WERI-Rb-1 (cell line): ENCODE measurements around the gene GPRIN3.

Experiments used
- DNase-seq: peaks from one replicate; pipeline ENCODE4 v3.0.0-alpha.2; 2020
- H3K27ac ChIP-seq: fragments of 250-450 bp; sonication (Bioruptor Pico); 2 replicates; pipeline ENCODE4 v1.5.1; 2020; ENCODE audit warnings: mild to moderate bottlenecking, moderate library complexity
- H3K27me3 ChIP-seq: fragments of 250-450 bp; sonication (Bioruptor Pico); 2 replicates; pipeline ENCODE4 v1.5.1; 2021; ENCODE audit warnings: mild to moderate bottlenecking, low read depth, moderate library complexity; ENCODE audit not compliant: insufficient read depth, severe bottlenecking
- H3K36me3 ChIP-seq: fragments of 250-450 bp; sonication (Bioruptor Pico); 2 replicates; pipeline ENCODE4 v1.5.1; 2020; ENCODE audit warnings: mild to moderate bottlenecking, moderate library complexity
- H3K4me3 ChIP-seq: 2 replicates; pipeline ENCODE4 v1.5.1; 2011; ENCODE audit warnings: low read depth, mild to moderate bottlenecking, control low read depth, low read length
- H3K9me3 ChIP-seq: fragments of 250-450 bp; sonication (Bioruptor Pico); 2 replicates; pipeline ENCODE4 v1.5.1; 2021; ENCODE audit warnings: mild to moderate bottlenecking, moderate library complexity; ENCODE audit not compliant: severe bottlenecking
- CTCF ChIP-seq: IDR thresholded peaks from 2 replicates; pipeline ENCODE4 v1.5.1; 2011; ENCODE audit warnings: low read depth, mild to moderate bottlenecking, control low read depth, inconsistent platforms, low read length

GPRIN3 gene

GRCh38 chr4:89347363-89348025 is 39.9 kb upstream of the GPRIN3 start:
- H3K27ac ChIP-seq: no peak overlapping the region
- no peak for TF ChIP-seq CTCF
- no peak overlapping the region for H3K4me3 ChIP-seq
- DNase-seq: no peak
- peaks cover 19% of the 10 kb centered on the region for H3K9me3 ChIP-seq
- no peaks in the 10 kb centered on the region for H3K36me3 ChIP-seq
- H3K27me3 ChIP-seq: no peaks in the 10 kb centered on the region

GRCh38 chr4:89344571-89344970 is 37.0 kb upstream of the GPRIN3 start:
- H3K27ac ChIP-seq: no peak overlapping the region
- DNase-seq: no peak
- peaks cover 19% of the 10 kb centered on the region for H3K9me3 ChIP-seq
- H3K36me3 ChIP-seq: no peaks in the 10 kb centered on the region
- TF ChIP-seq CTCF: no peak
- H3K27me3 ChIP-seq: no peaks in the 10 kb centered on the region
- H3K4me3 ChIP-seq: no peak overlapping the region

- Histone ChIP-seq H3K4me3 (no peak overlapping the region), H3K27me3 (no peaks in the 10 kb centered on the region), H3K36me3 (no peaks in the 10 kb centered on the region), H3K27ac (no peak overlapping the region), H3K9me3 (no peaks in the 10 kb centered on the region)
- no peak for DNase-seq
- TF ChIP-seq CTCF: no peak
Measured at GRCh38 chr4:89338206-89338605, 30.6 kb upstream of the GPRIN3 start.

- no peak for TF ChIP-seq CTCF
Measured at GRCh38 chr4:89337681-89338080, 30.1 kb upstream of the GPRIN3 start.

GRCh38 chr4:89336818-89337420 is 29.3 kb upstream of the GPRIN3 start:
- DNase-seq: no peak

More at GRCh38 chr4:89337681-89338080, 30.1 kb upstream of the GPRIN3 start:
- no peaks in the 10 kb centered on the region for H3K27me3 ChIP-seq
- H3K4me3 ChIP-seq: no peak overlapping the region
- H3K9me3 ChIP-seq: no peaks in the 10 kb centered on the region
- no peak overlapping the region for H3K27ac ChIP-seq
- H3K36me3 ChIP-seq: no peaks in the 10 kb centered on the region
- DNase-seq: no peak

More at GRCh38 chr4:89336818-89337420, 29.3 kb upstream of the GPRIN3 start:
- no peak for TF ChIP-seq CTCF
- Histone ChIP-seq H3K36me3 (no peaks in the 10 kb centered on the region), H3K27me3 (no peaks in the 10 kb centered on the region), H3K4me3 (no peak overlapping the region), H3K27ac (no peak overlapping the region), H3K9me3 (no peaks in the 10 kb centered on the region)
